WTC11 (cell line): ENCODE results near the gene POLD4. TPM values are rescaled to one million over a fixed set of nuclear protein-coding genes. Genes with fewer than 3 reads are reported as not detected.
A peak's percentile ranks its signal among the peaks of the same experiment; 100 is the strongest.

Source experiments
- ATAC-seq: fragments of 200-7000 bp; cut with Tn5 transposase; 2 replicates; pipeline ENCODE4 v1.10.0; 2021; ENCODE audit warnings: mild to moderate bottlenecking, moderate library complexity
- CTCF ChIA-PET: fragments of 300-600 bp; sonication (Branson Sonifier 250); formaldehyde crosslinking; loops from one replicate; lab custom pipeline; 2021; ENCODE audit warnings: antibody characterized with exemption; lab: Charles Lee
- POLR2A ChIA-PET: fragments of 350-600 bp; sonication (Branson Sonifier 250); formaldehyde crosslinking; loops from one replicate; lab custom pipeline; 2021; ENCODE audit warnings: antibody characterized with exemption; lab: Charles Lee
- DNase-seq: peaks from one replicate; pipeline ENCODE4 v3.0.0; 2021; ENCODE audit warnings: low spot score
- H3K27ac Mint-ChIP-seq: 2 replicates; pipeline ENCODE4 v1.8.0; 2021; ENCODE audit warnings: mixed read lengths
- H3K27me3 Mint-ChIP-seq: 2 replicates; pipeline ENCODE4 v1.8.0; 2021; ENCODE audit warnings: low read depth, mild to moderate bottlenecking, moderate library complexity, mixed read lengths
- H3K36me3 Mint-ChIP-seq: 2 replicates; pipeline ENCODE4 v1.8.0; 2021; ENCODE audit warnings: mixed read lengths
- H3K4me1 Mint-ChIP-seq: 2 replicates; pipeline ENCODE4 v1.8.0; 2022; ENCODE audit warnings: mixed read lengths
- H3K4me3 Mint-ChIP-seq: 2 replicates; pipeline ENCODE4 v1.8.0; 2021; ENCODE audit warnings: mild to moderate bottlenecking, moderate library complexity, mixed read lengths
- H3K9me3 Mint-ChIP-seq: 2 replicates; pipeline ENCODE4 v1.8.0; 2021; ENCODE audit warnings: mixed read lengths
- AR ChIP-seq: fragments of 250-450 bp; sonication (Bioruptor Pico); IDR thresholded peaks from 2 replicates; pipeline ENCODE4 v1.9.0; 2021; ENCODE audit warnings: mild to moderate bottlenecking
- ARID4B ChIP-seq: sonication (generic); formaldehyde crosslinking; IDR thresholded peaks from 2 replicates; pipeline ENCODE4 v1.8.0; 2023; ENCODE audit warnings: missing genetic modification reagents, mild to moderate bottlenecking, borderline replicate concordance
- GRHL2 ChIP-seq: fragments of 250-450 bp; sonication (Bioruptor Pico); IDR thresholded peaks from 2 replicates; pipeline ENCODE4 v1.8.0; 2022; ENCODE audit warnings: mild to moderate bottlenecking, moderate library complexity; ENCODE audit not compliant: insufficient replicate concordance, severe bottlenecking
- JUN ChIP-seq: sonication (generic); formaldehyde crosslinking; IDR thresholded peaks from 2 replicates; pipeline ENCODE4 v1.8.0; 2023; ENCODE audit warnings: mild to moderate bottlenecking, missing genetic modification reagents
- MLX ChIP-seq: sonication (generic); formaldehyde crosslinking; IDR thresholded peaks from 2 replicates; pipeline ENCODE4 v1.8.1; 2023; ENCODE audit warnings: mild to moderate bottlenecking, missing genetic modification reagents, moderate library complexity
- RORB ChIP-seq: fragments of 250-450 bp; sonication (Bioruptor Pico); IDR thresholded peaks from 2 replicates; pipeline ENCODE4 v1.9.0; 2021; ENCODE audit warnings: mild to moderate bottlenecking
- SP1 ChIP-seq: sonication (generic); formaldehyde crosslinking; conservative IDR thresholded peaks from 2 replicates; pipeline ENCODE4 v1.8.1; 2022; ENCODE audit warnings: missing genetic modification reagents
- TEAD1 ChIP-seq: sonication (generic); formaldehyde crosslinking; IDR thresholded peaks from 2 replicates; pipeline ENCODE4 v1.8.0; 2022; ENCODE audit warnings: mild to moderate bottlenecking, missing genetic modification reagents
- TP53 ChIP-seq: sonication (generic); formaldehyde crosslinking; IDR thresholded peaks from 2 replicates; pipeline ENCODE4 v1.8.1; 2023; ENCODE audit warnings: mild to moderate bottlenecking, missing genetic modification reagents
- ZNF512 ChIP-seq: sonication (generic); formaldehyde crosslinking; IDR thresholded peaks from 2 replicates; pipeline ENCODE4 v1.8.1; 2022; ENCODE audit warnings: missing genetic modification reagents, borderline replicate concordance
- total RNA-seq: library from RNA; stranded (reverse); gene quantifications from 3 replicates; pipeline ENCODE4 v1.2.3, GENCODE V29; 2021
- TF ChIP-seq, protein P1 (sequence below): sonication (generic); formaldehyde crosslinking; IDR thresholded peaks from 2 replicates; pipeline ENCODE4 v1.8.1; 2022; ENCODE audit warnings: low read depth, missing genetic modification reagents, borderline replicate concordance
- TF ChIP-seq, protein P2 (sequence below): fragments of 200-600 bp; IDR thresholded peaks from 2 replicates; pipeline ENCODE4 v1.8.0; 2022; ENCODE audit warnings: antibody characterized with exemption

The POLD4 gene
- total RNA-seq, 1 experiment from 2014 or later, result 30.3 TPM

- TF ChIP-seq ARID4B (no peak), JUN (CRISPR knock-in tag) (no peak), ZNF512 (no peak), RORB (CRISPR knock-in tag) (no peak)
These were observed 4.7 kb upstream of the POLD4 start (continued) for GRCh38 chr11:67357831-67358670.

GRCh38 chr11:67356864-67357561, 3.7 kb upstream of the POLD4 start:
- no peak overlapping the region for H3K27ac Mint-ChIP-seq
- CTCF ChIA-PET, result interaction anchor here (0.7 to 10.1 kb wide), 12 partner anchors 11 to 257 kb away, joined by 3 to 842 read pairs (median 4); partner anchors contain the start of genes CLCF1, PPP1CA and RAD9A
- ATAC-seq (peak; percentile 64), DNase-seq (peak; percentile 82)
- no peak overlapping the region for H3K4me3 Mint-ChIP-seq
- POLR2A ChIA-PET, result interaction anchor here (1.0 kb wide), 1 partner anchor 19 kb away, joined by 3 read pairs; no protein-coding TSS in a partner anchor
- H3K36me3 Mint-ChIP-seq, result no peaks in the 10 kb centered on the region
- H3K9me3 Mint-ChIP-seq, result no peaks in the 10 kb centered on the region
- TF ChIP-seq TEAD1 (CRISPR knock-in tag) (no peak), SP1 (CRISPR knock-in tag) (0 out of 2 replicates have a peak, but pooled peaks have one; percentile 38)
- TF ChIP-seq, protein P1, sequence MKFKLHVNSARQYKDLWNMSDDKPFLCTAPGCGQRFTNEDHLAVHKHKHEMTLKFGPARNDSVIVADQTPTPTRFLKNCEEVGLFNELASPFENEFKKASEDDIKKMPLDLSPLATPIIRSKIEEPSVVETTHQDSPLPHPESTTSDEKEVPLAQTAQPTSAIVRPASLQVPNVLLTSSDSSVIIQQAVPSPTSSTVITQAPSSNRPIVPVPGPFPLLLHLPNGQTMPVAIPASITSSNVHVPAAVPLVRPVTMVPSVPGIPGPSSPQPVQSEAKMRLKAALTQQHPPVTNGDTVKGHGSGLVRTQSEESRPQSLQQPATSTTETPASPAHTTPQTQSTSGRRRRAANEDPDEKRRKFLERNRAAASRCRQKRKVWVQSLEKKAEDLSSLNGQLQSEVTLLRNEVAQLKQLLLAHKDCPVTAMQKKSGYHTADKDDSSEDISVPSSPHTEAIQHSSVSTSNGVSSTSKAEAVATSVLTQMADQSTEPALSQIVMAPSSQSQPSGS, result no peak
- TF ChIP-seq, protein P2, sequence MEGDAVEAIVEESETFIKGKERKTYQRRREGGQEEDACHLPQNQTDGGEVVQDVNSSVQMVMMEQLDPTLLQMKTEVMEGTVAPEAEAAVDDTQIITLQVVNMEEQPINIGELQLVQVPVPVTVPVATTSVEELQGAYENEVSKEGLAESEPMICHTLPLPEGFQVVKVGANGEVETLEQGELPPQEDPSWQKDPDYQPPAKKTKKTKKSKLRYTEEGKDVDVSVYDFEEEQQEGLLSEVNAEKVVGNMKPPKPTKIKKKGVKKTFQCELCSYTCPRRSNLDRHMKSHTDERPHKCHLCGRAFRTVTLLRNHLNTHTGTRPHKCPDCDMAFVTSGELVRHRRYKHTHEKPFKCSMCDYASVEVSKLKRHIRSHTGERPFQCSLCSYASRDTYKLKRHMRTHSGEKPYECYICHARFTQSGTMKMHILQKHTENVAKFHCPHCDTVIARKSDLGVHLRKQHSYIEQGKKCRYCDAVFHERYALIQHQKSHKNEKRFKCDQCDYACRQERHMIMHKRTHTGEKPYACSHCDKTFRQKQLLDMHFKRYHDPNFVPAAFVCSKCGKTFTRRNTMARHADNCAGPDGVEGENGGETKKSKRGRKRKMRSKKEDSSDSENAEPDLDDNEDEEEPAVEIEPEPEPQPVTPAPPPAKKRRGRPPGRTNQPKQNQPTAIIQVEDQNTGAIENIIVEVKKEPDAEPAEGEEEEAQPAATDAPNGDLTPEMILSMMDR, result peak; percentile 91
- peaks cover 32% of the 10 kb centered on the region for H3K27me3 Mint-ChIP-seq
- peaks cover 24% of the 10 kb centered on the region for H3K4me1 Mint-ChIP-seq

- H3K27me3 Mint-ChIP-seq, result peaks cover 26% of the 10 kb centered on the region
- no peak overlapping the region for H3K4me3 Mint-ChIP-seq
- no peak overlapping the region for H3K27ac Mint-ChIP-seq
- TF ChIP-seq GRHL2 (CRISPR knock-in tag) (no peak), MLX (CRISPR knock-in tag) (no peak), JUN (CRISPR knock-in tag) (no peak), AR (CRISPR knock-in tag) (no peak), TP53 (CRISPR knock-in tag) (no peak)
These were observed 3.1 kb upstream of the POLD4 start for GRCh38 chr11:67356387-67356863.

More at GRCh38 chr11:67356387-67356863, 3.1 kb upstream of the POLD4 start:
- ATAC-seq, result no peak
- Mint-ChIP-seq H3K36me3 (no peaks in the 10 kb centered on the region), H3K4me1 (peaks cover 28% of the 10 kb centered on the region), H3K9me3 (no peaks in the 10 kb centered on the region)
- ChIA-PET CTCF (interaction anchor here (0.7 to 10.1 kb wide), 10 partner anchors 10 to 258 kb away, joined by 3 to 842 read pairs (median 5); partner anchors contain the start of genes CLCF1 and PPP1CA), POLR2A (interaction anchor here (1.0 kb wide), 1 partner anchor 20 kb away, joined by 3 read pairs; no protein-coding TSS in a partner anchor)
- DNase-seq, result no peak
